HG02759 (cell line): ENCODE data around the gene CTTN.
"Not testable (repeated sequence)": the region's sequence is repeated elsewhere in the genome, so short reads cannot be mapped to it uniquely, and the experiment has no call there.

Source experiments
- ATAC-seq: cut with Tn5 transposase; IDR thresholded peaks from one replicate; pipeline ENCODE4 v1.9.1; 2021; ENCODE audit warnings: mild to moderate bottlenecking, moderate library complexity; ENCODE audit not compliant: unreplicated experiment

CTTN gene

GRCh38 chr11:70378506-70379134, 19.7 kb upstream of the CTTN start:
- ATAC-seq, result no peak

- ATAC-seq, result no peak
Observed at GRCh38 chr11:70381350-70381749, 17.0 kb upstream of the CTTN start.

- ATAC-seq, result no peak
Observed at GRCh38 chr11:70381872-70382861, 16.2 kb upstream of the CTTN start.

GRCh38 chr11:70383664-70384565, 14.4 kb upstream of the CTTN start:
- no peak for ATAC-seq

- ATAC-seq, result no peak
Observed at GRCh38 chr11:70384566-70385152, 13.7 kb upstream of the CTTN start.

- no peak for ATAC-seq
Observed at GRCh38 chr11:70387564-70387963, 10.8 kb upstream of the CTTN start.

- no peak for ATAC-seq
Observed at GRCh38 chr11:70389201-70389600, 9.1 kb upstream of the CTTN start.

GRCh38 chr11:70390882-70391281, 7.4 kb upstream of the CTTN start:
- not testable (repeated sequence) for ATAC-seq

GRCh38 chr11:70394211-70394950, 3.9 kb upstream of the CTTN start:
- ATAC-seq, result no peak

GRCh38 chr11:70397336-70397982, 870 bp upstream of the CTTN start:
- no peak for ATAC-seq

- no peak for ATAC-seq
Observed at GRCh38 chr11:70398834-70399680, 728 bp downstream of the CTTN start.

GRCh38 chr11:70399681-70400112, 1.4 kb downstream of the CTTN start:
- no peak for ATAC-seq

- ATAC-seq, result no peak
Observed at GRCh38 chr11:70400643-70401042, 2.3 kb downstream of the CTTN start.

GRCh38 chr11:70402016-70402415, 3.7 kb downstream of the CTTN start:
- no peak for ATAC-seq

- no peak for ATAC-seq
Observed at GRCh38 chr11:70402685-70403084, 4.4 kb downstream of the CTTN start.

GRCh38 chr11:70404244-70404643, 5.9 kb downstream of the CTTN start:
- no peak for ATAC-seq

GRCh38 chr11:70405679-70406395, 7.5 kb downstream of the CTTN start:
- ATAC-seq, result no peak

GRCh38 chr11:70407121-70407520, 8.8 kb downstream of the CTTN start:
- ATAC-seq, result no peak
